ENCODE measurements around the gene ATP9A.

DNA sequence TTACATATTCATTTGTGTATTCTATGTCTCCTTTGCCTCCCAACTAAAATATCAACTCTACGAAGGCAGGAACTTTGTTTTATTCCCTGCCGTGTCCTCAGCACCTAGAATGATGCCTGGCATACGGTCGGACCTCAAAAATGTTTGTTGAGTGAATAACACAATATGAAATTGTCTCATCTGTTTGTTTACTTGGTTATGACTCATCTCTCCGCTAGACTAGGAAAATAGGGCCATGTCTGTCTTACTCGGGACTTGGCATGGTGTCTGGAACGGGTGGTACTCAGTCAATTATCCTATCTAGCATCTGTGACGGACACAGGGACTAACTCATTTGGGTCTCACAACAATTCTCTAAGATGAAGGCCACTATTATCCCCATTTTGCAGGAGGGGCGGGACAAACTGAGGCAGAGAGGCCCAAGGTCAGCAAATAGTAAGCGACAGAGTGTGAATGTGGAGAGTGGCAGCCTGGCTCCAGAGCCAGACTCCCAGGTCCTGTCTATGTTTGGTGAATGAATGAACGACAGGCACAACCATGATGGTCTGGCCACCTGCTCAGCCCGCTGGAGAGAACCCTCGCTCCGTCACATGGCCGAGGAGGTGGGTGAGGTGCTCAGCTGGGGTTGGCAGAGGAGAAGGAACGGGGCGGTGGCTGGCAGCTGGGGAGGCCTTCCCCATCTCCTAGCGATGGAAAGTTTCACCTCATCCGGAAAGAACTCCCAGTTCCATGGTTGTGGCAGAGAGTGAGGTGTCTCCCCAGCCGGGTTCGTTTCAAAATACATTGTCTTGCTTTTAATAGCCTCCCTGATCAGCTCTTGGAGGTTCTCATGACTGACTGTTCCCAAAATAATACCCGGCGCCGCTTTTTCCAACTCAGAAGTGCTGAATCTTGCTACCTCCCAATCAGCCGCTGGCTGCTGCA lies 198.1 kb downstream of the ATP9A start:
- TF ChIP-seq EZH2 (IDR thresholded peaks at IDR 0.05; ENCODE audit: borderline replicate concordance, low read depth, low read length, severe bottlenecking) (no peak), POLR2AphosphoS5 (IDR thresholded peaks at IDR 0.05; ENCODE audit: insufficient read depth, low read depth, low read length) (no peak), FOS (IDR thresholded peaks at IDR 0.05; ENCODE audit: borderline replicate concordance, insufficient read depth, low read length) (no peak), POLR2A (IDR thresholded peaks at IDR 0.05; ENCODE audit: low read depth, low read length) (no peak)
- TF ChIP-seq, protein P1, sequence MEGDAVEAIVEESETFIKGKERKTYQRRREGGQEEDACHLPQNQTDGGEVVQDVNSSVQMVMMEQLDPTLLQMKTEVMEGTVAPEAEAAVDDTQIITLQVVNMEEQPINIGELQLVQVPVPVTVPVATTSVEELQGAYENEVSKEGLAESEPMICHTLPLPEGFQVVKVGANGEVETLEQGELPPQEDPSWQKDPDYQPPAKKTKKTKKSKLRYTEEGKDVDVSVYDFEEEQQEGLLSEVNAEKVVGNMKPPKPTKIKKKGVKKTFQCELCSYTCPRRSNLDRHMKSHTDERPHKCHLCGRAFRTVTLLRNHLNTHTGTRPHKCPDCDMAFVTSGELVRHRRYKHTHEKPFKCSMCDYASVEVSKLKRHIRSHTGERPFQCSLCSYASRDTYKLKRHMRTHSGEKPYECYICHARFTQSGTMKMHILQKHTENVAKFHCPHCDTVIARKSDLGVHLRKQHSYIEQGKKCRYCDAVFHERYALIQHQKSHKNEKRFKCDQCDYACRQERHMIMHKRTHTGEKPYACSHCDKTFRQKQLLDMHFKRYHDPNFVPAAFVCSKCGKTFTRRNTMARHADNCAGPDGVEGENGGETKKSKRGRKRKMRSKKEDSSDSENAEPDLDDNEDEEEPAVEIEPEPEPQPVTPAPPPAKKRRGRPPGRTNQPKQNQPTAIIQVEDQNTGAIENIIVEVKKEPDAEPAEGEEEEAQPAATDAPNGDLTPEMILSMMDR (IDR thresholded peaks at IDR 0.05; ENCODE audit: extremely low read depth in 1 of 2, insufficient read depth in 1 of 2, low read depth in 1 of 2, low read length in 2 of 2) = no peak
